Activated CD4-positive, alpha-beta T cell treated with anti-CD3 and anti-CD28 coated beads for 1 hour (primary cell): ENCODE measurements around the gene TP73.

ENCODE experiments used
- DNase-seq: peaks from one replicate; pipeline ENCODE4 v3.0.0-alpha.2; 2020

TP73 gene

DNA sequence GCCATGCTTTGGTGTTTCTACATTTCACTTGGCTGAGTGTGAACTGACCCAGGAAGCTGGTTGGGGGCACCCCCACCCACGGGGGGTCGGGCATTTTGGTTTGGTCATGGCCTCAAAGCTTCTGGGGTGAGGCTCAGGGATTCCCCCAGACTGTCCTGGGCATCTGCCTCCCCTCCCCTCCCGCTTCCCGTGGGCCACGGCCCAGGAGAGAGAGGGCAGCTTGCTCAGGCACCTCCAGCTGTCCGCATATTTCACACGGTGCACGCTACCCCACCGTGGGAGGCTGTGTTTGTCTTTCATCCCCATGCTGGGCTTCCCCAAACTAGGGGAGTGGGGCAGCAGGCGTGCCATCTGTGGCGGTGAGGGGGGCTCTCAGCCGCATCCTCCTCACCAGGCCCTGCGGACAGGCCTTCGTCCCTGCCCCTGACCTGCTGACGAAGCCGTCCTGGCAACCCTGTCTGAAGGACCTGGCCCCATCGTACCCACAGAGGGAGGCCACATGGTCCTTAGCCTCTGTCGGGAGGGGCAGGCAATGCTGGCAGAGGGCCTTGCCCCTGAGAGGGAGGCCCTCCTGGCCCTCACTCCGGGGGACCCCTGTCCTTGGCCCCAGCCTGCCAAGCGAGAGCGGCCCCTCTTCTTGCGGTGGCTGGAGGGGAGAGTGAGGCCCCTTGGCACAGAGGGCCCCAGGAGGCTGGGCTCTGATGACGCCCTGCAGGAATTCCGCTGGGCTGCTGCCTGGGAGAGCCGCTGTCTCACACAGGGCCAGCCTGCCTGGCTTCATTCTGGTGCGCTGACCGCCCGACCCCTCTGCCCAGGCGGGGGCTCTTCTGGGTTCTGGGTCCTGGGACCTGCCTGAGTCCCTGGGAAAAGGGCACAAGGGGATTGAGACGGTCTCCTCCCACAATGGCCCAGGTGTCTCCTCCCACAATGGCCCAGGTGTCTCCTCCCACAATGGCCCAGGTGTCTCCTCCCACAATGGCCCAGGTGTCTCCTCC, 22.1 kb downstream of the TP73 start:
- no peak for DNase-seq

DNA sequence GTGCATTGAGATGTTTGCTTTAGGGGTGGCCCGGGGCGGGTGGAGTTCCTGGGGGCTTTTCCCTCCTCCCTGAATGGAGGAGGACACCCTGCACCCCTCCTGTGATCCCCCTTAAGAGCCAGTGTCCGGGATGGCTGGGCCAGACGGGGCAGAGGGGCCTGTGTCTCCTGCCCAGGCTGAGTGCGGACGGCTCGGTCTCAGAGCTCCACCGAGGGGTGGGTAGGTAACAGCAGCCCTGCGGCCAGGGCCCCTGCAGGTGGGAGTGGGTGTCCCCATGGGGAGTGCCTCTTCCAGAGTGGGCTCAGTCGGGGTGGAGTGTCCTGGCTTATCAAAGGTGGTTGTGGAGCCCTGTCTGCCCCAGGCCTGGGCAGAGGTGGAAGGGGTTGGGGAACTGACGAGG, 23.1 kb downstream of the TP73 start:
- DNase-seq = no peak

DNA sequence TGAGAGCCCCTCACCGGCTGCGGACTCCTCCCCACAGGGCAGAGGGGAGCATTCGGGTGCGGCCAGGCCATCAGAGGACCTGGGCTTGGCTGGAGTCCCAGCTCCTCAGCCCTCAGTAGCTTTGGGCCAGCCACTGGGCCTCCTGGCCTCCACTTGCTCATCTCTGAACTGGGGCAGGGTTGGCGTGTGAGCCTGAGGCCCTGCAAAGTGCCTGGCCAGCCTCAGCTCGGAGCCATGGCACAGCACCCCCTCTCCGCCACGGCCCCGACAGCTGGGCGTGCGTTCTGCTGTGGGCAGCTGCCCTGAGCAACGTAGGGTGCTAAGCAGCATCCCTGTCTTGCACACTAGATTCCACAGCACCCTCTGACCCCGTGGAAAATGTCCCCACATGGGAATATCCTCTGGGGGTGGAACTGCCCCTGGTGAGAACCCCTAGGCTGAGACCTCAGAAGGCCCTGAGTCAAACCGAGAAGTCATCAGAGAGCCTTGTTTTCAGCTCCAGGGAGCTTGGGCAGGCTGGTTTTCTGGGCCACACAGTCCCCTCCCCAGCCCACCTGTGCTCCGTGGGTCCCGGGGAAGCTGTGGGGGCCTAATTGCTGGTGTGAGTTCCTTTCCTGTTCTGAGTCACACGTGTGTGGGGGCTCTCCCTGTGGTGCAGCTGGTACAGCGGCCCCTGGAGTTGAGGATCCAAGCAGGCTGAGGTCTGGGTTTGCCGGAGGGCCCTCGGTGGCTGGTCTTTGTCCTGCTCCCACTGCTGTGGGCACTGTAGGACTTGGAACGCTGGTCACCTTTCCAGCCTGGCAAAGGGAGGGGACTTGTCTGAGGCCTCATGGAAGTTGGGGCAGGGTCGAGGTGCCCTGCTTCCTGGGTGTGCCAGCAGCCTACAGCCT, 24.5 kb downstream of the TP73 start:
- no peak for DNase-seq

DNA sequence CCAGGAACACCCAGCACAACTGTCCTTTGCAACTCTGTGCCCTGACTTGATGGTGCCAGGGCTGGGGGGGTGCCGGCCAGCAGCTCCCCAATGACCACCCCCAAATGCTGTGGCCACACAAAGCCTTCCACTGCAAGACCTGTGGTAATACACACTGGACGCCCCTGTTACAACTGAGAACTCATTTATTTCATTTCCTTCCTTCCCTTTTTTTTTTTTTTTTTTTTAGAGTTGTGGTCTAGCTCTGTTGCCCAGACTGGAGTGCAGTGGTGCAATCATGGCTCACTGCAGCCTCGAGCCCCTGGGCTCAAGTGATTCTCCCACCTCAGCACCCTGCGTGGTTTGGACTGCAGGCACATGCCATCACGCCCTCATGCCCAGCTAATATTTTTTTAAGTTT, 25.2 kb downstream of the TP73 start:
- no peak for DNase-seq

DNA sequence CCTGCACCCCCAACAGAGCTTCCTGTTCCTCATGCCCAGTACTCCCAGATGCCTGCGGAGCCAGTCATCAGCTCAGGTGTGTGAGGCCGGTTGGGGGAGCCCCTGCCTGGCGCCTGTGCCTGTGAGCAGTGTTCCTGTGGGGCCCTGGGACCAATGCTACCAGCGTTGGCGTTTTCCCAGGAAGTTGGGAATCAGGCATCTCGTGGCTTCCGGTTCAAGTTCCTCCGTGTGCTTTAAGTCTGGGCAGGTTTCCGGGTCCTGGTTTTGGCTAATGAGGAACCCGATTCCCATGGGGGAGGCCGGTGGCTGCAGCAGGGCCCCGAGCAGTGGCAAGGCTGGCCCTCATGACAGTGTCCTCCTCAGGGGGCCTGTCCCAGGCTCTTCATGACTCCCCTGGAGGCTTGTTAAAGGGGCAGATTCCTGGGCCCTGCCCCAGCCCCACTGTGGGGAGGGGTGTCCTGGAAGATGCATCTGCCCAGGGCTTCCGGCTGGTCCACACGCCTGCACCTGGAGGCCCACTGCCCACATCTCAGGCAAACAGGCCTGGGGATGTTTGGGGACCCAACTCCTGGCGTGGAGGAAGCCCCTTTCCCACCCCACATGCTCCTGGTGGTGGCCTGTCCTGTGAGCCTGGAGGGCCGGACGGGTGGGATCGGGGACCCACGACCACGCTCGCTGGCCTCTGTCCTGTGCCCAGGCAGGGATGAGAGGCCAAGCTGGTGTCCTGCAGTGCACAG, 26.2 kb downstream of the TP73 start:
- no peak for DNase-seq

DNA sequence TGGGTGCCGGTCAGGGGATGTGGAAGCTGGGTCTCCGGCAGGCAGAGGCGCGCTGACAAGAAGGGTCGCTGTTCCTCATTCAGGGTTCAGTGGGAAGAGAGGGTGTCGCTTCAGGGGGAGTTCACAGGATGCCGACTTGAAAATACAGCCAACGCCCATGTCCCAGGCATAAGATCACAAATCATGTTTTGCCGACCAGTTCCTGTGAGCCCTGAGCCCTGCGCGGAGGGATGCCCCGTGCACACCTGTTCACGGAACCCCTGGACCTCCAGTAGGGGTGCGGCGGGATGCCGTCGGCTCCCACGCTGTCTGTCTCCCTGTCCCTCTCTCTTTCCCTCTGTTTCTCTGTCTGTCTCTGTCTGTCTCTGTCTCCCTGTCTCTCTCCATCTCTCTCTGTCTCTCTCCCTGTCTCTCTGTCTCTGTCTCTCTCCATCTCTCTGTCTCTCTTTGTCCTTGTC, 26.8 kb downstream of the TP73 start:
- no peak for DNase-seq

DNA sequence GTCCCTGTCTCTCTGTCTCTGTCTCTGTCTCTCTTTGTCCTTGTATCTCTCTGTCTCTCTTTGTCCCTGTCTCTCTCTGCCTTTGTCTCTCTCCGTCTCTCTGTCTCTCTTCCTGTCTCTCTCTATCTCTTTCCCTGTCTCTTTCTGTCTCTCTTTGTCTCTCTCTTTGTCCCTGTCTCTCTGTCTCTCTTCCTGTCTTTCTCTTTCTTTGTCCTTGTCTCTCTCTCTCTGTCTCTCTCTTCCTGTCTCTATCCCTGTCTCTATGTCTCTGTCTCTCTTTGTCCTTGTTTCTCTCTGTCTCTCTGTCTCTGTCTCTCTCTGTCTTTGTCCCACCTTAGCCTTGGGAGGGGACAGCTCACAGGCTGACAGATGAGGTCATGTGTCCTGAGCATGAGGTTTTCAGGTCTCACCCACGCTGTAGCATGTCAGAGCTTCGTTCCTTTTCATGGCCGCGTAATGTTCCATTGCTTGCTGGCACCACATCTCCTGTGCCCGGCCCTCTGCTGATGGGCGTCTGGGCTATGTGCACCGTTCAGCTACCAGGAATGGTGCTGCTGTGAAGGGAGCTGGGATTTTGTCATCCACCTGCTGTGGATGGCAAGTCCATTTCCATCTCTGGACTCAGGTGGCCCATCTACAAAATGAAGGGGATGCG, 27.6 kb downstream of the TP73 start:
- DNase-seq = no peak

DNA sequence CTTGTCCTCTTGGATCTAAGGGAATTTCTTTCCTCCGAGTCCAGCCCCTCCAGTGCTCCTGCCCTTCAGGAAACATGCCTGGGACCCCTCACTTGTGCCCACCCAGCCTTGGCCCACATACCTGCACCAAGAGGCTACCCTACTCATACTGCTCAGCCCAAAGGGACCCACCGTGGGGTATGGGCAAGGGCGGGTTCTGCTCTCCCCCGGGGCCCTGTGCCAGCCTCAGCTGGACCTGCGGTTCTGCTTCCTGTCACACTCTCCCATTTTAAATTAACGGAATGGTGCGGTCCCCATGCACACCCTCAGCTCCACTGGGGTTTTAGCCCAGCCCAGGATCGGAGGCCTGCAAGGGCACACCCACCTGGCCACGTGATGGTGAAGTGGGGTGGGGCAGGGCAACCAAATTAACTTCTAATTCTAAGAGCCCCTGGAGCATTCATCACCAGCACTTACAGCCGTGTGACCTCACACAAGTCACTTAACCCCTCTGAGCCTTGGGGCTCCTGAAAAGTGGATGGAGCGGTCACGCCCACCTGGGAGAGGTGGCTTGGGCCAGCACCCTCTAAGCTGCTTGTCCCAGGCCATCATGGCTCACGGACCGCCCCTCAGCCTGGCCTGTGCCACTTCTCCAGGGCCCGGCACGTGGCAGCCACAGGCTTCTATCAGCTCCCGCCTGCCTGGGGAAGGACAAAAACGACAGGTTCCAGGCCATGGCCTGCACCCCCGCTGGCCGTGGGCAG, 28.3 kb downstream of the TP73 start:
- no peak for DNase-seq

DNA sequence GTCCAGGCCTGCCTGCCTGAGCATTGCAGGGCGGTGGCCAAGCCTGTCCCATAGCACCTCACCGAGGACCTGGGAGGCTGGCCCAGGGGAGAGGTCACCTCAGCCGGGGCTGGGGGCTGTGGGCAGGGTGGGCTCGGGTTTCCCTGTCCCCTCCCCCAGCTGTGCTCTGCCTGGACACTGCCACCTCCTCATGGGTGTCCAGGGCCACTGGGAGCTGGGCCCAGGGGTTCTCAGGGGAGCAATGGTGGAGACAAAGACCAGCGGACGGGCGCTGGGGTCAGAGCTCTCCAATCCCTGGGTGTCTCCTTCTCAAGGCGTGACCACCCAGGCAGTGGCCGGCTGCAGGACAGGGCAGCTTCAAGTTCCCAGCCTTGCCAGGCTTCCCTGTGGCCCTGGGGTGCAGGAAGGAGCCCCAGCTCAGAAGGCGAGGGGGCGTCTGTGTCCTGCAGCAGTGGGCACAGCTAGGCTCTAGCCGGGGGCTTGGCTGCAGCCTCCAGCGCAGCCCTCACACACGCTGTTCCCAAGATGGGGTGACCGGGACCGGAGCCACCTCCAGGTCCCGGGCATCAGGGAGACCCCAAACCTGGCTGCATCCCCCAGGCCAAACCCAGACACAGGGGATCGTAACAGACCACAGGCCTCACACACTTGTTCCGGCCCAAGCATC, 29.0 kb downstream of the TP73 start:
- DNase-seq = no peak

DNA sequence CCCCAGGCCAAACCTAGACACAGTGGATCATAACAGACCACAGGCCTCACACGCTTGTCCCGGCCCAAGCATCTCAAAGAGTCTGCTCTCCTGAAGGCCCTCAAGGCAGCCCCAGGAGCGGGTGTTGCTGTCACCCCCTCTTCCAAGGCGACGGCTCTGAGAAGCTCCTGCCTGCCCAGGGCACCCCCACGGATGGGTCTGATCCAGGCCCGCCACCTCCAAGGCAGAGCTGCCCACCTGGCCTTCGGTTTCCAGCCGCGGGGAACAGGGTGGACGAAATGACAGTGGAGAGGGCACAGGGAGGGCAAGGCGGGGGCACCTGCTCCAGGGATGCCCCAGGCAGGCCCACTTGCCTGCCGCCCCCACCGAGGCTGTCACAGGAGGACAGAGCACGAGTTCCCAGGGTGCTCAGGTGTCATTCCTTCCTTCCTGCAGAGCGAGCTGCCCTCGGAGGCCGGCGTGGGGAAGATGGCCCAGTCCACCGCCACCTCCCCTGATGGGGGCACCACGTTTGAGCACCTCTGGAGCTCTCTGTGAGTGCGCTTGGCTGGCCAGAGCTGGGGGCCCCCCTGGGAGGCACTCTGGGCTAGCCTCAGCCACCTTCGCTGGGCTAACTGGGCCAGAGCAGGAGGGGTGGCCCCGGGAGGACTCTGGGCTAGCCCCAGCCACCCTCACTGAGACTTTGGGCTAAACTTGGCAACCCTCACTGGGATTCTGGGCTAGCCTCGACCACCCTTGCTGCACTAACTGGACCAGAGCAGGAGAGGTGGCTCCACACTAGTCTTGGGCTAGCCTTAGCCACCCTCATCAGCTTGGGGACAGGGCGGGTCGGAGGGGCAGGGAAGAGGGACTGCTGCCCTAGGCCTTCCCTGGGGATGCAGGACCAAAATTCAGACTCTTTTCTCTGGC, 29.8 kb downstream of the TP73 start:
- no peak for DNase-seq

DNA sequence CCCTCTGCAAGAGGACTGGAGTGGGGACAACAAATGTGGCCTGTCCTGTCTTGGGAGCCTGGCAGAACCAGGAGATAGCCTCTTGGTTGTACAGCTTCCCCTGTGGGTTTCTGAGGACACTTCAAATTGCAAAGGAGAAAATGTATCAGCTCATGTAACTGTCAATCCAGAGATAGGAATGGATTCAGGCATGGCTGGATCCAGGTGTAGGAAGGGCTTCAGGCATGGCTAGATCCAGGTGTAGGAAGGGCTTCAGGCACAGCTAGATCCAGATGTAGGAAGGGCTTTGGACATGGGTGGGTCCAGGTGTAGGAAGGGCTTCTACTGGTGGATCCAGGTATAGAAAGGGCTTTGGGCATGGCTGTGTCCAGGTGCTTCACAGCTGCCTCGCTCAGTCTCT, 30.9 kb downstream of the TP73 start:
- no peak for DNase-seq

DNA sequence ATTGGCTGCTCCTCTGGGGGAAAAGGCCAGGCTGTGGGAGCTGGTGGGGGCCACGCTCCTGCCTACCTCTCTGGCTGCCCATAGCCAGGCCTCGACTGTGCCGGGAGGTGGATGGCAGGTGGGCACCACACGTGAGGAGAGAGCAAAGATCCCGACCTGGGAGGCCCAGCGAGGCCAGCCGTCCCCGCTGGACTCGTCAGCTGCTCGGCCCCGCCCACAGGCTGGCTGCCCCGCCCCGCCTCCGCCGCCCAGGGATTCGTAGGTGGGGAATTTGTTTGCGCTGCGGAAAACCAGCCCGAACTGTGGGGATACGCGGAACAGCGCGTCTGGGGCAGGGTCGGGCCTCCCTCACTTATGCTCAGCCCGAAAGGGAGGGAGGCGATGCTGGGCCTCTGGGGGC, 31.7 kb downstream of the TP73 start:
- DNase-seq = no peak

DNA sequence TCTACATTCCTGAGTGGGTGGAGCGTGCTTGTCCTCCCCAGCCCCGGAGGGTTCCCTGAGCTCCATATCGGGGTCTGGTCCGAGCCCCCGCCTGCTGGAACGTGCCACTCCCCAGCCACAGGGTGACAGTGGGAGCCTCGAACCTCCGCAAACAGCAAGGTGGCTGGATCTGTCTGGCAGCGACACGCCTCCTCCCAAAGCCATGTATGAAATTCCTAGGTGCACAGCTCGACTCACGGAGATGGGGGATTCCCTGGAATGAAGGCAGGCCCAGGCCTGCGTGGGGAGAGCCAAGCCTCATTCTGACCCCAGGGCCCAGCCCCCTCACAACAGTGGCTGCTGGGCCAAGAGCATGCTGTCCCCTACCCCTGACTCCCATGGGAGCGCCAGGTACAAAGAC, 32.9 kb downstream of the TP73 start:
- DNase-seq = no peak

DNA sequence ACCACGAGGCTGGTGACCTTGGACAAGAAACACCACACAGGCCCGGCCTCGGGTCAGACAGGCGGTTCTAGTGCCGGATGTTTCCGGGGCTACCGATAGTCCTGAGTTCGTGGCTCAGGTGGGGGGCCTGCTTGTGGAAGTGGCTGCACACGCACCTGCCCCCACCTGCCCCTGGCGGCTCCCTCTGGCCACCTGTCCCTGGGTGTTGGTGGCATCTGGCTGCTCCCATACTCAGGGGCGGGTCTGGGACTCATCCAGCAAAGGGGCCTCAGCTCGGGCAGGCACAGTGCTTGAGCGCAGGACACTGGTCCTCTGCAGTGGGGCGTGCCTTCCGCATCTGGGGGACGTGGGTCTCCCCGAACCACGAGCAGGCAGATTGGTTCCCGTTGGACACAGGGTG, 33.6 kb downstream of the TP73 start:
- DNase-seq = no peak

DNA sequence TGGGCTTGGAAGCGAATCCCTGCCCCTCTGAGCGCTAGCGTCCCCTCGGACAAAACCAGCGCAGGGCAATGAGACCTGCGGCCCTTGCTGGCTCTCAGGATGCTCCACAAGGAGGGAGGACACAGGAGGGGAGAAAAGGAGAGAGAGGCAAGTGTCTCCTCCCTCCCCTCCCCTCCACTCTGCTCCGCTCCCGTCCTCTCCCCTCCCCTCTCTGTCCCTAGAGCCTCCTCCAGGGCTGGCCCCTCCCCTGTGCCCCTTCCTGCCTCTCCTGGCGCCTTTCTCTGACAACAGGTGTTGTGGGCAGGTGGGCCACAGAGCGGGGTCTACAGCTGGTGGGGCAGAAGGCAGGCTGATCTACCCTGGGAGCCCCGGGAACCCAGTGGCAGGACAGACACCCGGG, 35.2 kb downstream of the TP73 start:
- DNase-seq = no peak

DNA sequence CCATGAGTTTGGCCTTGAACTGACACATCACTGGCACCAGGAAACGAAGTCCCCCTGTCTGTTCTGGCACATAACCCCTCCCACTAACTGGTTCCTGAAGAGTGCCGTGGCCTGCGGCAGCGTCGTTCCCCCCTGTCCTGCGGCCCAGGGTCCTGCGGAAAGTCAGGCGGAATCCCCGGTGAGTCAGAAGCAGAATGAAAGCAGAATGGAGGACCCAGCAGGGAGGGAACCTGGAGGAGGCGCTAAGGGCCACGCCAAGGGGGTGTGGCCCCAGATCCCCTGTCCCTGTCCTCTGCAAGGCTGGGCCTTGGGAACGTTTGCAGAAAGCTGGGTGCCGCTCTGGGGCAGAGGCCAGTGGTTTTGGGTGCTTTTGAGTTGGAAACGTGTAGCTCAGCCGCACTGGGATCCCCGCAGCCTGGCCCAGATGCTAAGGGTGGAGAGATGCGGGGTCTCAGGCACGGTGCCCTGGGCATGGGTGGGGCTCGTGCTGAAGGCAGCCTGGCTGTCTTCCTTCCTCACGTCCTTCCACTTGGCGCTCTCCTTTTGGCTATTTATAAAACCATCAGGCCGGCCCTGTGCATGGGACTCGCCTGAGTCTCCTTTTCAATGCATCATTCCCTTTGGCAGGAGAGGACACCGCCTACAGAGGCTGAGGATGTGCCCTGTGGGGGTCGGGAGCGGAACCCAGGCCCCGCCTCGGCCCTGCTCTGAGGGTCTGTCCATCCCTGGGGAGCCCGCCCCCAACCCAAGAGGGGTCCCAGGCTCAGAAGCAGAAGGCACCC, 36.2 kb downstream of the TP73 start:
- DNase-seq = no peak

DNA sequence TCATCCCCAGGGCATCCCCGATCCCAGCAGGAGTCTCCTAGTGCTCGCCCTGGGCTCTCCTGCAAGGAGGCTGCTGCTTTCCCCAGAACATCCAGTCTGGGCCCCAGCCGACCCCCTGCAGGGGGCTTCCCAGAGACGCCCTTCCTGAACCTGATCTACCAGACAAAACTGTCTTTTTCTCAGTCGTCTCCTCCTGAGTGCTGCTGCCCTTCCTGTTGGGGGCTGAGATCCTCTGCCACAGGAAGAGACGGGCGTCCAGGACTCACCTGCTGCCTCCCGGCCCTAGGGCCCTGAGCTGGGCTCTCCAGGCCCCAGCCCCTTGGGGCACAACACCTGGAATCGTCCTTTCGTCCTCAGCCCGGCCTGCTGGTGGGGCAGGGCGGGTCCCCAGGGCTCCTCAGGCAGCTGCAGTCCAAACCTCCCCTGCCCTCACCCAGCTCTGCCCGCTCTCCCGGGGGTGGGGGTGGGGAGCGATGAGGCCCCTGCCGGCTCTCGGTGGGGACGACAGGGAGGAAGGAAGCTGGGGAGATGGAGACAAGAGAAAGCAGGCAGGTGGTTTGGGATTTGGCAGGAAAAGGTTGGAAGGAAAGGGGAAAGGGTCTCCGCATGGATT, 36.9 kb downstream of the TP73 start:
- DNase-seq = no peak

DNA sequence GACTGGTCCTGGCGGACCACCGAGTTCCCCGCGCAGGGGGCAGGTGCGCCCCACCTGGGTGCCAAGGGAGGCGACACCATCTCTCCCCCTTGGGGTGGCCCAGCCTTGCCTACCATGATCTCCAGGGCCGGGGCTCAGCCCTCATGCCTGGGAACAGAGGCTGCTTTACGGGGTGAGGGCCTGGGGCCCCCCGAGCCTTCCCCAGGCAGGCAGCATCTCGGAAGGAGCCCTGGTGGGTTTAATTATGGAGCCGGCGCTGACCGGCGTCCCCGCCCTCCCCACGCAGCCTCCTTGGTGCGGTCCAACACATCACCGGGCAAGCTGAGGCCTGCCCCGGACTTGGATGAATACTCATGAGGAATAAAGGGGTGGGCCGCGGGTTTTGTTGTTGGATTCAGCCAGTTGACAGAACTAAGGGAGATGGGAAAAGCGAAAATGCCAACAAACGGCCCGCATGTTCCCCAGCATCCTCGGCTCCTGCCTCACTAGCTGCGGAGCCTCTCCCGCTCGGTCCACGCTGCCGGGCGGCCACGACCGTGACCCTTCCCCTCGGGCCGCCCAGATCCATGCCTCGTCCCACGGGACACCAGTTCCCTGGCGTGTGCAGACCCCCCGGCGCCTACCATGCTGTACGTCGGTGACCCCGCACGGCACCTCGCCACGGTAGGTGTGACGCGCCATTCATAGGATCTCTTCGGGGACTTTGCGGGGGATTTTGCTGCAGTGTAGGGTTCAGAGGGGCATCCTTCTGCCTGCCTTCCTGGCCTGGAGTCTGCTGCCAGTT, 38.2 kb downstream of the TP73 start:
- no peak for DNase-seq
